ENCODE measurements around the gene PCSK7.

DNA sequence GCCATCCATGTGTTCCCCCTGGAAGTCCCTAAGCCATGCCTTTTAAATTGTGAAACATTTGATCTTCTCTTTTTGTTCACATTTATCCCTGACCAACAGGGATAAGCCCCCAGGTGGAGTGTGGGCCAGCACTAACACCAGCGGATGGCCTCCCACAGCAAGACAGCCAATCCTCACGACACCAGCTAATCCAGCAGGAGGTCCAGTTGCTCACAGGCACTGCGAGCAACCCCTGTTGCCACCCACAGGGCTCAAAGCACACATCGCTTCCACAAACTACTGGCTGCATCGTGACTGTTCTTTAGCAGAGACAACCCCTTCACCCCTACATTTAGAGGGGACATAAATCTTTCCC, 2.0 kb downstream of the PCSK7 start:
- TF ChIP-seq, protein P1, sequence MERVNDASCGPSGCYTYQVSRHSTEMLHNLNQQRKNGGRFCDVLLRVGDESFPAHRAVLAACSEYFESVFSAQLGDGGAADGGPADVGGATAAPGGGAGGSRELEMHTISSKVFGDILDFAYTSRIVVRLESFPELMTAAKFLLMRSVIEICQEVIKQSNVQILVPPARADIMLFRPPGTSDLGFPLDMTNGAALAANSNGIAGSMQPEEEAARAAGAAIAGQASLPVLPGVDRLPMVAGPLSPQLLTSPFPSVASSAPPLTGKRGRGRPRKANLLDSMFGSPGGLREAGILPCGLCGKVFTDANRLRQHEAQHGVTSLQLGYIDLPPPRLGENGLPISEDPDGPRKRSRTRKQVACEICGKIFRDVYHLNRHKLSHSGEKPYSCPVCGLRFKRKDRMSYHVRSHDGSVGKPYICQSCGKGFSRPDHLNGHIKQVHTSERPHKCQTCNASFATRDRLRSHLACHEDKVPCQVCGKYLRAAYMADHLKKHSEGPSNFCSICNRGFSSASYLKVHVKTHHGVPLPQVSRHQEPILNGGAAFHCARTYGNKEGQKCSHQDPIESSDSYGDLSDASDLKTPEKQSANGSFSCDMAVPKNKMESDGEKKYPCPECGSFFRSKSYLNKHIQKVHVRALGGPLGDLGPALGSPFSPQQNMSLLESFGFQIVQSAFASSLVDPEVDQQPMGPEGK (CRISPR knock-in tag; IDR thresholded peaks at IDR 0.05; ENCODE audit: borderline replicate concordance), result no peak
- no peak for TF ChIP-seq ESRRG (CRISPR knock-in tag; IDR thresholded peaks at IDR 0.05)
- no peak for TF ChIP-seq ZNF70 (CRISPR knock-in tag; IDR thresholded peaks at IDR 0.05)

Data from SK-N-SH treated with all-trans-retinoic acid at 6 μM for 48 hours (cell line).